Activated T-cell treated with anti-CD3 and anti-CD28 coated beads, Interleukin-2, amount 50 U/mL, for 1 hour (primary cell): ENCODE results near the gene PCP2.

Experiments
- DNase-seq: peaks from one replicate; pipeline ENCODE4 v3.0.0-alpha.2; 2020

The PCP2 gene

DNA sequence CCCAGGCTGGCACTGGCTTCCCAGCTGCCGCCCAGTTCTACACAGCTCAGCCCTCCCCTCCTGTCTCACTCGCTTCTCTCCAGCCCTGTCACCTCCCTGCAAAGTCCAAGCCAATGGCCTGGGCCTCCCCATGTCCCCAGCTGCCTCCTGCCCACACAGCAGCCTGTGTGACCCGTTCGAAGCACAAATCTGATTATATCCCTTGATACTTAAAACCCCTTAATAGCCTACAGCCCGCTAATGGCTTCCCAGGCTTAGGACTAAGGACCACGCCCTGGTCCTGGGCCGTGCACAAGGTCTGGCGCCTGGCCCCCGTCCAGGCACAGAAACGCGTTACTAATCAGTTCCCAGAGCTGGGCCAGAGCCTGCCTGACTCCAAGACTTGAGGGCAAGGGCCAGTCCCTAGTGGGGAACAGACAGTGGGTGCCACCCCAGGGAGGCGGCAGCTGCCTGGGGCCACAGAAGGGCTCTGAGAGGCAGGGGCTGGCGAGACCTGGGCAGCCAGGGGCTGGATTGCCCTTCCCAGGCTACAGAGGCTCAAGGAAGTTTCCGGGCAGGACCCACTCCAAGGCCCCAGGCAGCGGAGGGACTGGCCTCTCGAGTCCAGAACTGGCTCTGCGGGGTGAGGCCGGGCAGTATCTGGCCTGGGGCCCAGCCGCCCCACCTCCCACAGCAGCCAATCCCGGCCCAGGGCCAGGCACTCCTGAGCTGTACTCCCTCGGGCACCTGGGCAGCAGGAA lies 14.6 kb downstream of the PCP2 start:
- DNase-seq, result no peak

DNA sequence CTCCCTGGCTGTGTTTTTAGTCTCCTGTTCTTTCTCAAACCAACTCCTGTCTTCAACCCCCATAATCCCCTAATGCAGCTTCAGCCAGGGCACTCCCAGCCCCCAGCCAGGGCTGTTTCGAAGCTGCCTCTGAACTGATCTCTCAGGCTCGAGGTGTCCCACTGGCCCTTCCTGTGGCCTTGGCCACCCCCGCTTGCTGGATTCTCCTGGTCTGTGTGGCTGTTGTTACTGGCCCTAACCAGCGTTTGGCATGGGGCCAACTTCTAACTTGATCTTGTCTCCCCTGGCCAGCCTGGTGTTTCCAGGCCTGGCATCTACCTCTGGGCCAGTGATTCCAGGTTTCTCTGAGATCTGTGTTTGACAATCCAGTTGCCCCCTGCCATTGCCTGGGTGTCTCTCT lies 15.2 kb downstream of the PCP2 start:
- DNase-seq, result no peak

DNA sequence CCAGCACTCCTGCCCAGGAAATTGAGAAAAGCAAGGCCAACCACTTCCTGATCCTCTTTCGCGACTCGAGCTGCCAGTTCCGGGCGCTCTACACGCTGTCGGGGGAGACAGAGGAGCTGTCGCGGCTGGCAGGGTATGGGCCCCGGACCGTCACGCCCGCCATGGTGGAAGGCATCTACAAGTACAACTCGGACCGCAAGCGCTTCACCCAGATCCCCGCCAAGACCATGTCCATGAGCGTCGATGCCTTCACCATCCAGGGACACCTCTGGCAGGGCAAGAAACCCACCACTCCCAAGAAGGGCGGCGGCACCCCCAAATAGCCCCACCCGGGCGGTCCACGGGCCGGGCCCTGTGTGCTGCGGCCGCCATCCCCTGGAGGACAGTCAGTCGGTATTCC lies 15.8 kb downstream of the PCP2 start:
- DNase-seq, result no peak

DNA sequence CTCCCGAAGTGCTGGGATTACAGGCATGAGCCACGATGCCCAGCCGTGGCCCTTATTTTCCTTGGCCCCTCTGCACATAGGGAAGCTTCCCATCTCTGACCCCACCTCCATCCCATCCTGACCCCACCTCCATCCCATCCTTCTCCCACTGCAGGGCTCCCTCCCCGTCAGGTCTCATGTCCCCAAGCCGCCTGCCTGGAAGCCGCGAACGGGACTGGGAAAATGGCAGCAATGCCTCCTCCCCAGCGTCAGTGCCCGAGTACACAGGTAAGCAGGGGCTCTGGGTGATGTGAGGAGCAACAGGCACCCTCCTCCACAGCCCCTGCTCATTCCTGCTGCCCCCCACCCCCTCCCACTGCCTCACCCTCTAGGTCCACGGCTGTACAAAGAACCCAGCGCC lies 16.3 kb downstream of the PCP2 start:
- no peak for DNase-seq

DNA sequence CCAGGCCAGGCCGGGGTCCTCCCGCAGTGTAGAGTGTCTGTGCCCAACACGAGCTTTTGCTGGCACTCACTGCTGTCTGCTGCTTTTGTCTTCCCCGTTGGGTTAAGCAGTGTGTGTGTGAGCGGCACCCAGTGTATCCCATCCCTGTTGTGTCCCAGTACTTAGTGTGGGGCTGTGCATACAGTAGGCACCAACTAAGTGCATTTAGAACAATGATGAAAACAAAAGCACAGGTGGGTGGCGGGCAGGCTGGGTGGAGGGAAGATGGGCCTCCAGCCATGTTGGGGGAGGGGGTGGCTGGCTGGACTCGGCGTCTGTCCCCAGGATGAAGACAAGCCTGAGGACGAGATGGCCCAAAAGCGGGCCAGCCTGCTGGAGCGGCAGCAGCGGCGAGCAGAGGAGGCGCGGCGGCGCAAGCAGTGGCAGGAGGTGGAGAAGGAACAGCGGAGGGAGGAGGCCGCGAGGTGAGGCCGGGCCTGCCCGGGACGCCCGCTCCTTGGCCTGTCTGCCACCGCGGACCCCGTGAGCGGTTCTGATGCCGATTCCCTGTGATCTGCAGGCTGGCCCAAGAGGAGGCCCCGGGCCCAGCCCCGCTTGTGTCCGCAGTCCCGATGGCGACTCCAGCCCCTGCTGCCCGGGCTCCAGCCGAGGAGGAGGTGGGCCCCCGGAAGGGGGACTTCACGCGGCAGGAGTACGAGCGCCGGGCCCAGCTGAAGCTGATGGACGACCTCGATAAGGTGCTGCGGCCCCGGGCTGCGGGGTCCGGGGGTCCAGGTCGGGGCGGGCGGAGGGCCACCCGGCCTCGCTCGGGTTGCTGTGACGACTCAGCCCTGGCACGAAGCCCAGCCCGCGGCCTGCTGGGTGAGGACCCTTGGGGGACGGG lies 18.4 kb downstream of the PCP2 start:
- DNase-seq, result no peak

DNA sequence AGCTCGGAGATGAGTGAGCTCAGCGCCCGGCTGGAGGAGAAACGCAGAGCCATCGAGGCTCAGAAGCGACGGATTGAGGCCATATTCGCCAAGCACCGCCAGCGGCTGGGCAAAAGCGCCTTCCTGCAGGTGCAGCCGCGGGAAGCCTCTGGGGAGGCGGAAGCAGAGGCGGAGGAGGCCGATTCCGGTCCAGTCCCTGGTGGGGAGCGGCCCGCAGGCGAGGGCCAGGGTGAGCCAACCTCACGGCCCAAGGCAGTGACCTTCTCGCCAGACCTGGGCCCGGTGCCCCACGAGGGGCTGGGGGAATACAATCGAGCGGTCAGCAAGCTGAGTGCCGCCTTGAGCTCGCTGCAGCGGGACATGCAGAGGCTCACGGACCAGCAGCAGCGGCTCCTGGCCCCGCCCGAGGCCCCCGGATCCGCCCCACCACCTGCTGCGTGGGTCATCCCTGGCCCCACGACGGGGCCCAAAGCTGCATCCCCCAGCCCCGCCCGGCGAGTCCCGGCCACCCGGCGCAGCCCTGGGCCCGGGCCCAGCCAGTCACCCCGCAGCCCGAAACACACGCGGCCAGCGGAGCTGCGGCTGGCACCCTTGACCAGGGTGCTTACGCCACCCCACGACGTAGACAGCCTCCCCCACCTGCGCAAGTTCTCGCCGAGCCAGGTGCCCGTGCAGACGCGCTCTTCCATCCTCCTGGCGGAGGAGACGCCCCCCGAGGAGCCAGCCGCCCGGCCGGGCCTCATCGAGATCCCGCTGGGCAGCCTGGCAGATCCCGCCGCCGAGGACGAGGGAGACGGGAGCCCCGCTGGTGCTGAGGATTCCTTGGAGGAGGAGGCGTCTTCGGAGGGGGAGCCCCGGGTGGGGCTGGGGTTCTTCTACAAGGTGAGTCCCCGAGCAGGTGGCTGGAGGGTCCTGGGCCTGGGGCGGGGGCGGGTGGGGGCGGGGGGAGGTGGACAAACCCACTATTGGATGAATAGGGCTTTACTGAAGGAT lies 20.9 kb downstream of the PCP2 start:
- DNase-seq, result no peak

DNA sequence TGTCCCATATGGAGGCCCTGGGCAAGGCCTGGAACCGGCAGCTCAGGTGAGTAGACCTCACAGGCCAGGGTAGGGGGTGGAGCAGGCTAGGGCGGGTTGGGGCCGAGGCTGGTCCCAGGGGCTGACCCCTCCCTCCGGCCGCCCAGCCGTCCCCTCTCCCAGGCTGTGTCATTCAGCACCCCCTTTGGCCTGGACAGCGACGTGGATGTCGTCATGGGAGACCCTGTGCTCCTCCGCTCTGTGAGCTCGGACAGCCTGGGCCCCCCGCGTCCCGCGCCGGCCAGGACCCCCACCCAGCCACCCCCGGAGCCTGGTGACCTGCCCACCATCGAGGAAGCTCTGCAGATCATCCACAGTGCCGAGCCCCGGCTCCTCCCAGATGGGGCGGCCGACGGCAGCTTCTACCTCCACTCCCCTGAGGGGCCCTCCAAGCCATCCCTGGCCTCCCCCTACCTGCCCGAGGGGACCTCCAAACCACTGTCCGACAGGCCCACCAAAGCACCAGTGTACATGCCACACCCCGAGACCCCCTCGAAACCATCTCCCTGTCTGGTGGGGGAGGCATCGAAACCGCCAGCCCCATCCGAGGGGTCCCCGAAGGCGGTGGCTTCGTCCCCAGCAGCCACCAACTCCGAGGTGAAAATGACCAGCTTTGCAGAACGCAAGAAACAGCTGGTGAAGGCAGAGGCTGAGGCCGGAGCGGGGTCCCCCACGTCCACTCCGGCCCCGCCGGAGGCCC lies 21.8 kb downstream of the PCP2 start:
- DNase-seq, result no peak

DNA sequence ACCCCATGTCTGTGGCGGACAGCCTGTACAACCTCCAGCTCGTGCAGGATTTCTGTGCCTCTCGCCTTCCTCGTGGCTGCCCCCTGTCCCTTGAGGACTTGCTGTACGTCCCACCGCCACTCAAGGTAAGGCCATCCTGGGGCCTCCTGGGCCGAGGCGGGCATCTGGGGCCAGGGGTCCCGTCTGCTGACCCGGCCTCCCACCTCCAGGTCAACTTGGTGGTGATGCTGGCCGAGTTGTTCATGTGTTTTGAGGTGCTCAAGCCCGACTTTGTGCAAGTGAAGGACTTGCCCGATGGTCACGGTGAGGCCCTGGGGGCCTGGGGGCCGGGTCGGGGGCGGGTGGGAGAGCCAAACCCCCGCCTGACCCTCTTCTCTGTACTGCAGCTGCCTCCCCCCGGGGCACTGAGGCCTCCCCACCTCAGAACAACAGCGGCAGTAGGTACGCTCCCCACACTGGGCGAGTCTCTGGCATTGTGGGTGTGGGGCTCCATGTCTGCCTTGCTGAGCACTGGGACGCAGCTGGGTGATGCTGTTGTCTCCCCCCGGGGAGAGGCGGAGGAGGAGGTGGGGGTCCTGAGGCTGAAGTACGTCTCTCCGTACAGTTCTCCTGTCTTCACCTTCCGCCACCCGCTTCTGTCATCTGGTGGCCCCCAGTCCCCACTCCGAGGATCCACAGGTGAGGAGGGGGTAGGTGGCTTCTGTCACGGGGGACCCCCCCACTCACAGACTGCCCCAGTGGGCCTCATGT lies 22.9 kb downstream of the PCP2 start:
- DNase-seq, result no peak

DNA sequence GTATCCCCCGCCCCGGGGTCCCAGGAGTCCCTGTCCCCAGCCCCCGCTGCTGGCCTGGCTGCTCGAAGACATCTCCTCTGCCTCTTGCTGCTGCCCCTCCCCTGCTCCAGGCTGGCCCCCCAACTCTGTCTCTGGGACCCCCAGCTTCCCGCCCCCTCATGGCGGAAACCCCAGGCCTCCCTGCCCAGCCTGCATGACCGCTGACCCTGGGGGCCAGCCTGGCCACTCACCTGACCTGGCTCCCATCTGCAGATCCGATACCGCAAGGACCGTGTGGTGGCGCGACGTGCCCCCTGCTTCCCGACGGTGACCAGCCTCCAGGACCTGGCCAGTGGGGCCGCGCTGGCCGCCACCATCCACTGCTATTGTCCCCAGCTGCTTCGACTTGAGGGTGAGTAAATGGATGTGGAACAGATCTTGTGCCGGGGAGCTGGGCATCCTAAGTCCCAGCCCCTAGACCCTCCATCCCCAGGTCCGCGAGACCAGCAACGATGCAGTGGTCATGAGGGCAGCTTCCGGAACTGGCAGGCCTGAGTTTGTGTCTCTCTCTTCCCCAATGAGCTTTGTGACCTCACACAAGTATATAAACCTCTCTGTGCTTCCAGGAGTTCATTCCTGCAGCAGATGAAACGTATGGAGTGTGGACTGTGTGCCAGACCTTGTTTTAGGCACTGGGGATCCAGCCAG lies 25.5 kb downstream of the PCP2 start:
- DNase-seq, result no peak

DNA sequence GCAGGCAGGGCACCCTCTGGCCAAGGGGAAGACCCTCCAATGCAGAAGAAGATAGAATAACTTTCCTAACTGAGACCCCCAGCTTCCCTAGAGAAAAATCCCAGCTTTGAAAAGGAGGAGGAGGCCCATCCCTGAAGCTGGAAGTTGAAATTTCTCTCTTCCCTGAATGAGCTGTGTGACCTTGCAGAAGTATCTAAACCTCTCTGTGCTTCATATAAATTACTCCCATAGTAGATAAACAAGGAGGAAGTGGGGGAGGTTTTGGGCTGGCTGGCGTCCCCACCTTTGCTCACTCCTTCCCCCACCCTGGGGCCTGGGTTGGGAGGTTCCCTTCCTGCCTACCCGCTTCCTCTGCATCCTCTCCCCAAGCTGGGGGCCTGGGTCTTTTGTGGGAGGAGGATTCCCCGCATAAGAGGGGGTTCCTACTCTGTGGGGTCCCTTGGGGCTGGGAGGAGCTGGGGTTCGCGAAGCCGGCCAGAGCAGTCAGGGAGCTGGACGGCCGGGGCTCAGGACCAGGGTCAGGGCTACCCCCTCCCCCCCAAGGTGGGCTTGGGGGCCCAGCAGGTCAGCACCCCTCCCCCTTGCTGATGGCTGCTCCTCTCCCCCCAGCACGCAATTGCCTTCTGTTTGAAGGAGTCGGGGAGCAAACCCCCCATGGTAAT lies 26.2 kb downstream of the PCP2 start:
- DNase-seq, result no peak

DNA sequence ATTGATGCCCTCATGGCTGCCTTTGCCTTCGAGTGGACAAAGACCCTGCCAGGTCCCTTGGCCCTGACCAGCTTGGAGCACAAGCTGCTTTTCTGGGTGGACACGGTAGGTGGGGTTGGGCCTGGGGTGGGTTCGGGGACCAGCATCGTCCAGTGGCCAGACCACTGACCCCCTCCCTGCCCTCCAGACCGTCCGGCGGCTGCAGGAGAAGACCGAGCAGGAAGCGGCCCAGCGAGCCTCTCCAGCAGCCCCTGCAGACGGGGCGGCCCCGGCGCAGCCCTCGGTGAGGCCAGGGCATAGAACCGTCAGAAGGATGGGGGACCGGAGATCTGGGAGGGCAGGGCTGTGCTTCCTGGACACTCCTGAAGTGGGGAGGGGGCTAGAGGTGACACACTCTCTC lies 27.2 kb downstream of the PCP2 start:
- no peak for DNase-seq

DNA sequence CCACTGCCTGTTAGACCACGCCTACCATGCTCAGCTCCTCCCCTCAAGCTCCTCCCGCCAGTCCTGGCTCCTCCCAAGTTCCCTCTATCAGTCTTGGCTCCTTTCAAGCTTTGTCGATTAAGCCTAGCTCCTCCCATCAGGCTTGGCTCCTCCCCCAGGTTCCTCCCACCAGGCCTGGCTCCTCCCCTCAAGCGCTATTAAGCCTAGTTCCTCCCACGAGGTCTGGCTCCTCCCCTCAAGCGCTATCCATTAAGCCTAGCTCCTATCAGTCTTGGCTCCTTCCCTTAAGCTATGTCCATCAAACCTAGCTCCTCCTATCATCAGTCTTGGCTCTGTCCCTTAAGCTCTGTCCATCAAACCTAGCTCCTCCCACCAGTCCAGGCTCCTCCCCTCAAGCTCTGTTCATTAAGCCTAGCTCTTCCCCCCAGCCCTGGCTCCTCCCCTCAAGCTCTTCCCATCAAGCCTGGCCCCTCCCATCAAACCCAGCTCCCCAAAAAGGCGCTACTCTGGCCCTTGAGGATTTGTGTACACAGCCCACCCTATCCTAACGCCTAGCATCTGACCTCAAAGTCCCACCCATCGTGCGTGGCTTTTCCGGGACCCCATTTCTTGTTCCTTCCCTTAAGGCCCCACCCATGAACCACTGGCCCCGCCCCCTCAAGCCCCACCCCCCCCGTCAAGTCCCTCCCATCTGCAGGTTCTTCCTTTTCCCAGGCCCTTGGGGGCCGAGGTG lies 27.9 kb downstream of the PCP2 start:
- no peak for DNase-seq

DNA sequence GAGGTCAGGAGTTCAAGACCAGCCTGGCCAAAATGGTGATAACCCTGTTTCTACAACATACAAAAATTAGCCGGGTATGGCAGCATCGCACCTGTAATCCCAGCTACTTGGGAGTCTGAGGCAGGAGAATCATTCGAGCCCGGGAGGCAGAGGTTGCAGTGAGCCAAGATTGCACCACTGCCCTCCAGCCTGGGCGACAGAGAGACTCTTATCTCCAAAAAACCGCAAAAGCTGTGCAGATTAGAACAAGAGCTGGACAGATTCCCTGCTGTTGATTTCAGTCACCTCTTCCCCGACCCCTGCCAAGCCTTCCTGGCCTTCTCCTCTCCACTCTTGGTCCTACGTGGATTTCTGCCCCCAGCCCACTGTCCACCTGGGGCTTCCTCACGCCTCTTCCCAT lies 29.6 kb downstream of the PCP2 start:
- no peak for DNase-seq

DNA sequence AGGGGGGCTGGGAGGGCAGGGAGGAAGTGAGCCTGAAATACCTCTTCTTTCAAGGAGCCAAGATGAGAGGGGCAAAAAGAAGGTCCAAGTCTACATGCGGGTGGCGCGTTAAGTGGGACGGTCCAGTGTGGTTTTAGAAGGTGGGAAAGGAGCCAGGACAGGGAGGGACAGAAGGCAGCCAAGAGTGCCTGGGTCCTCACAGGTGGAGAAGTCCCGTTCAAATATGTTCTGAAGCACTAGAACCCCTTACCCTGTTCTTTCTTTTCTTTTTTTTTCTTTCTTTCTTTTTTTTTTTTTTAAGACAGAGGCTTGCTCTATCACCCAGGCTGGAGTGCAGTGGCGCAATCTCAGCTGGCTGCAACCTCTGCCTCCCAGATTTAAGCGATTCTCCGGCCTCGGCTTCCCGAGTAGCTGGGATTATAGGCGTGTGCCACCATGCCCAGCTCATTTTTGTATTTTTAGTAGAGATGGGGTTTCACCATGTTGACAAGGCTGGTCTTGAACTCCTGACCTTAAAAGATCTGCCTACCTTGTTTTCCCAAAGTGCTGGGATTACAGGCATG lies 30.5 kb downstream of the PCP2 start:
- no peak for DNase-seq

DNA sequence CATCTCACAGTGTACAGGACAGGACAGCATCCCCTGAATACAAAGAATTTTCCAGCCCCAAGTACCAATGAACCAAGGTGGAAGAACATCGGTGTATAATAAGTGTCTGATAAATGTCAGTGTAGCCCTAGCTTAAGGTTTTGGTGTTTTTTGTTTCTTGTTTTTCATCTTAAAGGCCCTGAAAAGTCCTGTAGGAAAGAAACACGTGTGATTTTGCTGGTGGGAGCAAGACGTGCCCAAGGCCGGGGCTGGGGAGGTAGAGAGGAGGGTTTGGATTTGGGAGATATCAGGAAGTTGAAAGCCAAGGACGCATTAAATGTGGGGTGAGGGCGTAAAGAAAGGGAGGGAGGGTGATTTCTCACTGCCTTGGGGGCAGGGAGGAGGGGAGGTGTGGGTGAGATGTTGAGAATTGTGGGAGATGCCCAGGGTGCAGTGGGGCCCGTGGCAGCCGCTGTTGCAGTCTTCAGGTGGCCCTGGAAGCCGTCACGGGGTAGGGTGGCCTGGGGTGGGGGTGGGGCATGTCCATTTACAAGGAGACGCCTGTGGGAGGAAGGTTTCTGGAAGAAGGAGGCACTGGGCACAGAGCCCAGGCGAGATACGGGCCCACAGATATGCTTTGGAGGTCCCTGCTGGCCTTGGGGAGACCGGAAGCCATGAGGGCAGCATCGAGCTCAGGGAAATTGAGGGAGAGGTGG lies 31.1 kb downstream of the PCP2 start:
- no peak for DNase-seq

DNA sequence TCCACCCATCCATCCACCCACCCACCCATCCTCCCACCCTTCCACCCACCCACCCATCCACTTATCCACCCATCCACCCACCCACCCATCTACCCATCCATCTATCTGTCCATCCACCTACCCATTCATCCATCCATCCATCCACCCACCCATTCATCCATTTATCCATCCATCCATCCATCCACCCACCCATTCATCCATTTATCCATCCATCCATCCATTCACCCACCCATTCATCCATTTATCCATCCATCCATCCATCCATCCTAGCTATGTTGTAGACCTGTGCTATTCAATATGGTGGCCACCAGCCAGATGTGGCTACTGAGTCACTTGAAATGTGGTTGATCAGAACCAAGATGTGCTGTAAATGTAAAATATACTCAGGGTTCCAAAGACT lies 32.8 kb downstream of the PCP2 start:
- no peak for DNase-seq

DNA sequence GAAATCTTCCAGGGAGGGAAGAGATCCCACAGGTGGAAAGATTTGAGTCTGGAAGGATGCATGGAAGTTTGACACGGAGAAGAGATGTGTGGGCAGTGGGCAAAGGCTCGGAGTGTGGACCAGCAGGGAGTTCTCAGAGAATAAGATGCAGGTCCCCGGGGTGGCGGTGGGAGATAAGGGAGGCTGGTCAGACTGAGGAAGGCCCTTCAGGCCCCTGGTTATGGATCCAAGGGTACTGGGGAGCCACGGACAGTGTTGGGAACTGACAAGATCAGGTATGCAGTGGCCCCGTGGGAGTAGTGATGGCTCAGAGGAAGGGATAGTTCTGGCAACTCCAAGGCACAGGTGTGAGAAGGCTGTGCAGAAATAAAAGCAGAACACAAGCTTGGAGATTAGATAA lies 35.3 kb downstream of the PCP2 start:
- no peak for DNase-seq

DNA sequence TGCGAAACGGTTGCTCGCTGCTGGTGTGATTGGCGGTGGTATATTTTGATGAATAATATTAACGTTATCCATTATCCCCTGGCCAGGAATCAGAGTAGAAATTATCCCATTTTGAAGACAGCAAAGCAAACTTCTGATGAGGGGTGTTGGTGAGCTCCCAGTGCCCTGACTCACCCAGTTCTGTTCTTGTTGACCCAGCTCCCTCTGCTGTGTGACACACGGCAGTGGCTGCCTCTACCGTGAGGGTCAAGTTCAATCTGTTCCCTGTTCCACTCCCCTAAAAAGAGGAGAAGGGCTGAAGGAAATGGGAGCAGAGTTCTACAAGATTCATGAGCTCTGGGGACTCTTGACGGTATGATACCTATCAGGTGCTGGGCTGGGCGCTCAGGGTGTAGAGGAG lies 35.8 kb downstream of the PCP2 start:
- DNase-seq, result no peak
